HepG2 (cell line): ENCODE data around the gene EIF4G1. TPM values are rescaled to one million over a fixed set of nuclear protein-coding genes. Genes with fewer than 3 reads are reported as not detected.
A peak's percentile ranks its signal among the peaks of the same experiment; 100 is the strongest.

Source experiments
- ATAC-seq: fragments of 200-7000 bp; cut with Tn5 transposase; 3 replicates; pipeline ENCODE4 v1.9.1; 2020; ENCODE audit warnings: mild to moderate bottlenecking, moderate library complexity
- BruUV-seq: library from RNA; stranded (reverse); fragments of 400-500 nt; replicated peaks from 2 replicates; lab custom pipeline; 2021; lab: Mats Ljungman, UMichigan
- CTCF ChIA-PET: fragments of 300-600 bp; formaldehyde crosslinking; extraction: SDS; loops from one replicate; lab custom pipeline; 2021; ENCODE audit warnings: low total read pairs, inconsistent platforms, low intra/inter-chr PET ratio; lab: Yijun Ruan, JAX
- POLR2A ChIA-PET: fragments of 350-600 bp; sonication (Branson Sonifier 250); formaldehyde crosslinking; loops from one replicate; lab custom pipeline; 2020; ENCODE audit warnings: antibody characterized with exemption, inconsistent platforms; lab: Yijun Ruan, JAX
- DNase-seq: peaks from one replicate; pipeline ENCODE4 v3.0.0-alpha.2; 2015; ENCODE audit warnings: low spot score
- FAIRE-seq: peaks from 3 replicates; lab custom pipeline; 2011; peaks lifted over from hg19 to GRCh38; lab: Jason Lieb, UNC
- H2AFZ ChIP-seq: one replicate; pipeline ENCODE4 v1.6.1; 2011; ENCODE audit warnings: low read length, inconsistent platforms
- H3K27ac ChIP-seq: fragments of 300-600 bp; 3 replicates; pipeline ENCODE4 v1.8.0; 2011; ENCODE audit warnings: mixed run types, mild to moderate bottlenecking, mixed read lengths, low read length, inconsistent platforms; ENCODE audit not compliant: insufficient read depth; ENCODE audit errors: extremely low read length
- H3K27me3 ChIP-seq, 2 experiments: fragments of 200-600 bp in 1 of 2; 2 replicates in 1 of 2; 3 replicates in 1 of 2; pipeline versions ENCODE4 v1.6.0 to v1.8.0; 2011; ENCODE audit warnings: low read length in 2 of 2, mild to moderate bottlenecking in 2 of 2, moderate library complexity in 2 of 2, inconsistent platforms in 1 of 2; ENCODE audit not compliant: insufficient read depth in 2 of 2, control insufficient read depth in 1 of 2
- H3K36me3 ChIP-seq, 2 experiments: fragments of 200-600 bp in 1 of 2; replicated peaks in 1 of 2; 2 replicates in 1 of 2; 3 replicates in 1 of 2; pipeline versions ENCODE4 v1.5.1 to v1.8.0; 2011; ENCODE audit warnings: low read length in 2 of 2, inconsistent platforms in 1 of 2; ENCODE audit not compliant: insufficient read depth in 2 of 2, control insufficient read depth in 1 of 2
- H3K4me1 ChIP-seq: 2 replicates; pipeline ENCODE4 v1.5.1; 2012; ENCODE audit warnings: low read length, inconsistent platforms; ENCODE audit not compliant: insufficient read depth
- H3K4me2 ChIP-seq: 2 replicates; pipeline ENCODE4 v1.6.0; 2011; ENCODE audit warnings: low read depth, low read length, inconsistent platforms
- H3K4me3 ChIP-seq, 3 experiments: fragments of 200-600 bp in 1 of 3; sonication (generic), shearing (Covaris generic) in 1 of 3; replicated peaks in 1 of 3; 2 replicates each; pipeline ENCODE4 v1.5.1; 2011 to 2016; ENCODE audit warnings: low read length in 3 of 3, inconsistent platforms in 2 of 3, low read depth in 2 of 3, mild to moderate bottlenecking in 2 of 3, control low read depth in 1 of 3, mixed read lengths in 1 of 3; ENCODE audit not compliant: insufficient read depth in 1 of 3
- H3K79me2 ChIP-seq: one replicate; pipeline ENCODE4 v1.6.1; 2011; ENCODE audit warnings: low read length, inconsistent platforms; ENCODE audit not compliant: insufficient read depth
- H3K9ac ChIP-seq: 2 replicates; pipeline ENCODE4 v1.6.0; 2011; ENCODE audit warnings: mild to moderate bottlenecking, low read depth, low read length, inconsistent platforms; ENCODE audit not compliant: insufficient read depth
- H3K9me3 ChIP-seq: 2 replicates; pipeline ENCODE4 v1.5.1; 2012; ENCODE audit warnings: mild to moderate bottlenecking, low read length
- H4K20me1 ChIP-seq: 2 replicates; pipeline ENCODE4 v1.6.0; 2011; ENCODE audit warnings: inconsistent platforms, mild to moderate bottlenecking, low read length, moderate library complexity; ENCODE audit not compliant: insufficient read depth
- FOXM1 ChIP-seq: sonication (generic); formaldehyde crosslinking; IDR thresholded peaks from 2 replicates; pipeline ENCODE4 v1.5.0; 2020; ENCODE audit warnings: missing genetic modification reagents
- FOXP4 ChIP-seq: sonication (generic); formaldehyde crosslinking; IDR thresholded peaks from 2 replicates; pipeline ENCODE4 v1.4.0; 2020; ENCODE audit warnings: missing genetic modification reagents
- HOXA9 ChIP-seq: sonication (generic); formaldehyde crosslinking; IDR thresholded peaks from 2 replicates; pipeline ENCODE4 v1.8.1; 2022; ENCODE audit warnings: missing genetic modification reagents, mild to moderate bottlenecking, moderate library complexity, borderline replicate concordance
- KLF13 ChIP-seq: sonication (generic); formaldehyde crosslinking; IDR thresholded peaks from 2 replicates; pipeline ENCODE4 v1.4.0; 2020; ENCODE audit warnings: mild to moderate bottlenecking, missing genetic modification reagents
- KLF15 ChIP-seq: sonication (generic); formaldehyde crosslinking; IDR thresholded peaks from 2 replicates; pipeline ENCODE4 v1.8.1; 2023; ENCODE audit warnings: borderline replicate concordance, mild to moderate bottlenecking, inconsistent platforms, missing genetic modification reagents, mixed read lengths
- MAX ChIP-seq: IDR thresholded peaks from 2 replicates; pipeline ENCODE4 v1.6.1; 2012; ENCODE audit warnings: inconsistent platforms
- NCOA1 ChIP-seq: sonication (generic); formaldehyde crosslinking; IDR thresholded peaks from 2 replicates; pipeline ENCODE4 v1.9.0; 2021; ENCODE audit warnings: missing genetic modification reagents
- SAP130 ChIP-seq: IDR thresholded peaks from 2 replicates; pipeline ENCODE4 v1.6.1; 2016; ENCODE audit warnings: low read depth
- TFAP4 ChIP-seq: sonication (generic); IDR thresholded peaks from 2 replicates; pipeline ENCODE4 v1.6.1; 2016; ENCODE audit warnings: low read depth, borderline replicate concordance
- TP53 ChIP-seq: sonication (generic); formaldehyde crosslinking; conservative IDR thresholded peaks from 2 replicates; pipeline ENCODE4 v1.4.0; 2020; ENCODE audit warnings: missing genetic modification reagents
- ZNF557 ChIP-seq: sonication (generic); formaldehyde crosslinking; IDR thresholded peaks from 2 replicates; pipeline ENCODE4 v1.4.0; 2020; ENCODE audit warnings: missing genetic modification reagents
- ZNF784 ChIP-seq: sonication (generic); formaldehyde crosslinking; IDR thresholded peaks from 2 replicates; pipeline ENCODE4 v1.5.1; 2020; ENCODE audit warnings: missing genetic modification reagents, mild to moderate bottlenecking, borderline replicate concordance
- ZSCAN31 ChIP-seq: sonication (generic); formaldehyde crosslinking; IDR thresholded peaks from 2 replicates; pipeline ENCODE4 v1.5.0; 2020; ENCODE audit warnings: low read depth, mild to moderate bottlenecking, missing genetic modification reagents
- whole genome bisulfite sequencing: methylation state at CpG from one replicate; pipeline ENCODE4 v1.1.6; 2017; ENCODE audit warnings: low lambda C conversion rate; 5-methylcytosine and 5-hydroxymethylcytosine counted together
- in situ Hi-C: cut with HindIII; loops from 2 replicates; pipeline ENCODE4 v1.10.0; 2017; ENCODE audit warnings: low pct_unique_long_range_greater_than_20kb; ENCODE audit not compliant: extremely low pct_ligation_motif_present
- intact Hi-C: fragments of 100-400 bp; cut with micrococcal nuclease; formaldehyde crosslinking; loops from one replicate; pipeline ENCODE4 v1.10.0; 2022; ENCODE audit not compliant: unreplicated experiment
- polyA plus RNA-seq, 8 experiments: library from polyadenylated mRNA; depleted of rRNA in 3 of 8; stranded (reverse) in 7 of 8; unstranded in 1 of 8; fragments of >200 nt; fragmentation: Illumina TruSeq in 4 of 8; extraction: Trizol in 4 of 8; gene quantifications; 2 replicates each; pipeline versions ENCODE4 v1.2.1 to v1.2.3, GENCODE V29; 2011 to 2016; ENCODE audit warnings: low read depth in 4 of 8, missing spikeins in 1 of 8, mixed read lengths in 1 of 8; ENCODE audit not compliant: insufficient read depth in 1 of 8
- total RNA-seq, 5 experiments: library from RNA; depleted of rRNA; stranded (reverse); fragments of >200 nt; fragmentation: Illumina TruSeq; extraction: Trizol; gene quantifications; 2 replicates each; pipeline ENCODE4 v1.2.3, GENCODE V29; 2016; ENCODE audit warnings: low read depth in 1 of 5
- TF ChIP-seq, protein P1 (sequence below): sonication (generic); formaldehyde crosslinking; conservative IDR thresholded peaks from 2 replicates; pipeline ENCODE4 v1.5.0; 2020; ENCODE audit warnings: missing genetic modification reagents
- TF ChIP-seq, protein P2 (sequence below): sonication (generic); formaldehyde crosslinking; IDR thresholded peaks from 2 replicates; pipeline ENCODE4 v1.9.0; 2021; ENCODE audit warnings: missing genetic modification reagents, borderline replicate concordance

Gene EIF4G1
- total and polyA plus RNA-seq, 2 of the 13 experiments (the other 11 are each of a cell fraction or from before 2014, with no cell fraction given) = 208 to 213 TPM

DNA sequence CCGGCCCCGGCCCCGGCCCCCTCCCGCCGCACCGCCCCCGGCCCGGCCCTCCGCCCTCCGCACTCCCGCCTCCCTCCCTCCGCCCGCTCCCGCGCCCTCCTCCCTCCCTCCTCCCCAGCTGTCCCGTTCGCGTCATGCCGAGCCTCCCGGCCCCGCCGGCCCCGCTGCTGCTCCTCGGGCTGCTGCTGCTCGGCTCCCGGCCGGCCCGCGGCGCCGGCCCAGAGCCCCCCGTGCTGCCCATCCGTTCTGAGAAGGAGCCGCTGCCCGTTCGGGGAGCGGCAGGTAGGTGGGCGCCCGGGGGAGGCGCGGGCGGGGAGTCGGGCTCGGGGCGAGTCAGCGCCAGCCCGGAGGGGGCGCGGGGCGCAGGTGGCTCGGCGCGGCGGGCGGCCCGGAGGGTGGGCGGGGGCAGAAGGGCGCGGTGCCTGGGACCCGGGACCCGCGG is 65.8 kb downstream of the EIF4G1 start:
- Histone ChIP-seq H3K79me2 (peaks cover 25% of the 10 kb centered on the region), H2AFZ (no peak overlapping the region), H3K27me3 (no peaks in the 10 kb centered on the region; a peak in 1 of 5 replicates), H3K9ac (peak overlapping the region; percentile 58), H3K4me1 (peaks cover 27% of the 10 kb centered on the region), H3K4me3 (peak overlapping the region; percentile 59 to 79 (median 71); a peak in 4 of 6 replicates), H3K36me3 (peaks cover 9 to 29% of the 10 kb centered on the region in 2 experiments; a peak in 4 of 5 replicates), H3K9me3 (no peaks in the 10 kb centered on the region), H4K20me1 (0 out of 2 replicates have a peak, but pooled peaks cover 3% of the 10 kb centered on the region), H3K4me2 (peak overlapping the region; percentile 80), H3K27ac (no peak overlapping the region)
- POLR2A ChIA-PET = interaction anchor here (1.0 to 2.2 kb wide), 4 partner anchors 9 to 33 kb away, joined by 4 to 14 read pairs (median 5); partner anchors contain the start of genes CLCN2 and POLR2H
- CTCF ChIA-PET = no interaction called here
- intact Hi-C loops (no loop called here), in situ Hi-C loops (no loop called here)
- no CpG with 5 or more reads among the region's 62 CpGs for WGBS
- ATAC-seq (no peak), FAIRE-seq (no peak), DNase-seq (peak; percentile 21)
- BruUV-seq = no TSS peak
- TF ChIP-seq ZSCAN31 (CRISPR knock-in tag) (no peak), SAP130 (CRISPR knock-in tag) (peak; percentile 21; the same call in 1 of the 2 replicates), KLF13 (CRISPR knock-in tag) (no peak), KLF15 (CRISPR knock-in tag) (no peak), FOXM1 (CRISPR knock-in tag) (no peak), HOXA9 (CRISPR knock-in tag) (no peak), TP53 (CRISPR knock-in tag) (no peak), MAX (no peak; the same call in 1 of the 2 replicates), ZNF557 (CRISPR knock-in tag) (no peak), ZNF784 (CRISPR knock-in tag) (no peak), TFAP4 (peak; percentile 73; the same call in 1 of the 2 replicates), NCOA1 (no peak), FOXP4 (CRISPR knock-in tag) (no peak)
- TF ChIP-seq, protein P1, sequence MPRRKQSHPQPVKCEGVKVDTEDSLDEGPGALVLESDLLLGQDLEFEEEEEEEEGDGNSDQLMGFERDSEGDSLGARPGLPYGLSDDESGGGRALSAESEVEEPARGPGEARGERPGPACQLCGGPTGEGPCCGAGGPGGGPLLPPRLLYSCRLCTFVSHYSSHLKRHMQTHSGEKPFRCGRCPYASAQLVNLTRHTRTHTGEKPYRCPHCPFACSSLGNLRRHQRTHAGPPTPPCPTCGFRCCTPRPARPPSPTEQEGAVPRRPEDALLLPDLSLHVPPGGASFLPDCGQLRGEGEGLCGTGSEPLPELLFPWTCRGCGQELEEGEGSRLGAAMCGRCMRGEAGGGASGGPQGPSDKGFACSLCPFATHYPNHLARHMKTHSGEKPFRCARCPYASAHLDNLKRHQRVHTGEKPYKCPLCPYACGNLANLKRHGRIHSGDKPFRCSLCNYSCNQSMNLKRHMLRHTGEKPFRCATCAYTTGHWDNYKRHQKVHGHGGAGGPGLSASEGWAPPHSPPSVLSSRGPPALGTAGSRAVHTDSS (CRISPR knock-in tag) = no peak
- TF ChIP-seq, protein P2, sequence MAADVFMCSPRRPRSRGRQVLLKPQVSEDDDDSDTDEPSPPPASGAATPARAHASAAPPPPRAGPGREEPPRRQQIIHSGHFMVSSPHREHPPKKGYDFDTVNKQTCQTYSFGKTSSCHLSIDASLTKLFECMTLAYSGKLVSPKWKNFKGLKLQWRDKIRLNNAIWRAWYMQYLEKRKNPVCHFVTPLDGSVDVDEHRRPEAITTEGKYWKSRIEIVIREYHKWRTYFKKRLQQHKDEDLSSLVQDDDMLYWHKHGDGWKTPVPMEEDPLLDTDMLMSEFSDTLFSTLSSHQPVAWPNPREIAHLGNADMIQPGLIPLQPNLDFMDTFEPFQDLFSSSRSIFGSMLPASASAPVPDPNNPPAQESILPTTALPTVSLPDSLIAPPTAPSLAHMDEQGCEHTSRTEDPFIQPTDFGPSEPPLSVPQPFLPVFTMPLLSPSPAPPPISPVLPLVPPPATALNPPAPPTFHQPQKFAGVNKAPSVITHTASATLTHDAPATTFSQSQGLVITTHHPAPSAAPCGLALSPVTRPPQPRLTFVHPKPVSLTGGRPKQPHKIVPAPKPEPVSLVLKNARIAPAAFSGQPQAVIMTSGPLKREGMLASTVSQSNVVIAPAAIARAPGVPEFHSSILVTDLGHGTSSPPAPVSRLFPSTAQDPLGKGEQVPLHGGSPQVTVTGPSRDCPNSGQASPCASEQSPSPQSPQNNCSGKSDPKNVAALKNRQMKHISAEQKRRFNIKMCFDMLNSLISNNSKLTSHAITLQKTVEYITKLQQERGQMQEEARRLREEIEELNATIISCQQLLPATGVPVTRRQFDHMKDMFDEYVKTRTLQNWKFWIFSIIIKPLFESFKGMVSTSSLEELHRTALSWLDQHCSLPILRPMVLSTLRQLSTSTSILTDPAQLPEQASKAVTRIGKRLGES (CRISPR knock-in tag) = no peak
